Kidney tubule cell (primary cell): ENCODE data around the gene CES2.
"Not testable (repeated sequence)": the region's sequence is repeated elsewhere in the genome, so short reads cannot be mapped to it uniquely, and the experiment has no call there.

Source experiments
- DNase-seq: peaks from one replicate; pipeline ENCODE4 v3.0.0-alpha.2; 2018; ENCODE audit warnings: low spot score

The CES2 gene, protein sequence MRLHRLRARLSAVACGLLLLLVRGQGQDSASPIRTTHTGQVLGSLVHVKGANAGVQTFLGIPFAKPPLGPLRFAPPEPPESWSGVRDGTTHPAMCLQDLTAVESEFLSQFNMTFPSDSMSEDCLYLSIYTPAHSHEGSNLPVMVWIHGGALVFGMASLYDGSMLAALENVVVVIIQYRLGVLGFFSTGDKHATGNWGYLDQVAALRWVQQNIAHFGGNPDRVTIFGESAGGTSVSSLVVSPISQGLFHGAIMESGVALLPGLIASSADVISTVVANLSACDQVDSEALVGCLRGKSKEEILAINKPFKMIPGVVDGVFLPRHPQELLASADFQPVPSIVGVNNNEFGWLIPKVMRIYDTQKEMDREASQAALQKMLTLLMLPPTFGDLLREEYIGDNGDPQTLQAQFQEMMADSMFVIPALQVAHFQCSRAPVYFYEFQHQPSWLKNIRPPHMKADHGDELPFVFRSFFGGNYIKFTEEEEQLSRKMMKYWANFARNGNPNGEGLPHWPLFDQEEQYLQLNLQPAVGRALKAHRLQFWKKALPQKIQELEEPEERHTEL

DNA sequence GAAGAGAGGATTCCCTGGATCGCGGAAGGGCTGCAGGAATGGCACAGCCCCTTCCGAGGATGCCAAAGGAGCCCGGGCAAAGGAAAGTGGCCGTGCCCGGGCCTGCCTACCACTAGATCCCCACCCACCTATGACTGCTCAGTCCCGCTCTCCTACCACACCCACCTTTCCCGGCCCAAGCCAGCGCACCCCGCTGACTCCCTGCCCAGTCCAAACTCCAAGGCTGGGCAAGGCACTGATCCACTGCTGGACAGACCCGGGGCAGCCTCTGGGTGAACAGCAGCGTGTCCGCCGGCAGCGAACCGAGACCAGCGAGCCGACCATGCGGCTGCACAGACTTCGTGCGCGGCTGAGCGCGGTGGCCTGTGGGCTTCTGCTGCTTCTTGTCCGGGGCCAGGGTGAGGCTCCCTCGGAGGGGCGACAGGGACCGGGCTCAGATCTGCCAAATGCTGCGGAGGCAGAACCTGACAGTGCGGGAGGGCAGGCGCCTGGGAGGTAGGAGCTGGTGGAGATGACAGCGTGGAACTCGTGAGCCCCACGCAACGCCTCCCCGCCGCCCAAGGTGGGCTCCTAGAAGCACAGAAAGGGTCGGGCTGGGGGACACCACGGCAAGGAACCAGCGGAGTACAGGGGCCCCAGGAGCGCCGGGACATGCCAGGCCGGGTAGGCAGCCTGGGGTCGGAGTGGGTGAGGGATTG is at the start of gene CES2:
Gene CES2 (plus strand): TSS at position 203 of the 698 bp plus-strand sequence. CDS start 120 bp downstream, at position 323.
- DNase-seq = peak; percentile 81

DNA sequence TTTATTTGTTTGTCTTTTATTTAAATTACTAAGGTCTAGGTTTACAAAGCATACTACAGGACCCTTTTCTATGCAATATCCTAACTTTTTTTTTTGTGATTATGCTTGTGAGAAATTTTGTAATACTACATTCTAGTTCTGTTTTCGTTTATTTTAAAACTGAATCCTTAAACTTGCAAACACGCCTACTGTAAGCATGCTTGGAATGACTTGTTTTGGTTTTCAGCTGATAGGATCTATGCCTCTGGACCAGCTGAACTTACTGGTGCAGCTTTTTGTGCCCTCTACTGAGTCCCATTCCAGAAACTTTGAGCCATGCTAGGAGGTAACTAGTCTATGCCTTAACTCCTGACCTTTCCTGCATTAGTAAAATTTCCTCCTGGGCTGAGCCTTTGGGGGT is 49.0 kb upstream of the CES2 start:
- DNase-seq = no peak

DNA sequence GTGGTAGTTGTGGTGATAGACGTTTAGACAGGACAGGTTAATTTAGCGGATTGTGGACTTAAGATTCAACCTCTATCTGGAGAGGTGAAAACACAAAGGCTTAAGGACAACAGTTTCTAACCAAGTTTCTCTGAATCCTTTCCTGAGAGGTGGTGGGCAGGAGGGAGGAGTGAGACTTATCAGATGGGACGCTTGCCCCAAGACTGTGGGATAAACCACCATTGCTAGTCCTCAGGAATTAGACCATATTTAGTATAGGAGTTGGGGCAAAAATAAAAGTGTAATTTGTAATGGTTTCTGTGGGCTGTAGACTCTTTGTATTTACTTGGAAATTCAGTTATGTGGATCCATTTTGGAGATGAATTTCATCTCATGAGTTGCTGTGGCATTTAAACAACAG is 48.4 kb upstream of the CES2 start:
- DNase-seq = no peak

DNA sequence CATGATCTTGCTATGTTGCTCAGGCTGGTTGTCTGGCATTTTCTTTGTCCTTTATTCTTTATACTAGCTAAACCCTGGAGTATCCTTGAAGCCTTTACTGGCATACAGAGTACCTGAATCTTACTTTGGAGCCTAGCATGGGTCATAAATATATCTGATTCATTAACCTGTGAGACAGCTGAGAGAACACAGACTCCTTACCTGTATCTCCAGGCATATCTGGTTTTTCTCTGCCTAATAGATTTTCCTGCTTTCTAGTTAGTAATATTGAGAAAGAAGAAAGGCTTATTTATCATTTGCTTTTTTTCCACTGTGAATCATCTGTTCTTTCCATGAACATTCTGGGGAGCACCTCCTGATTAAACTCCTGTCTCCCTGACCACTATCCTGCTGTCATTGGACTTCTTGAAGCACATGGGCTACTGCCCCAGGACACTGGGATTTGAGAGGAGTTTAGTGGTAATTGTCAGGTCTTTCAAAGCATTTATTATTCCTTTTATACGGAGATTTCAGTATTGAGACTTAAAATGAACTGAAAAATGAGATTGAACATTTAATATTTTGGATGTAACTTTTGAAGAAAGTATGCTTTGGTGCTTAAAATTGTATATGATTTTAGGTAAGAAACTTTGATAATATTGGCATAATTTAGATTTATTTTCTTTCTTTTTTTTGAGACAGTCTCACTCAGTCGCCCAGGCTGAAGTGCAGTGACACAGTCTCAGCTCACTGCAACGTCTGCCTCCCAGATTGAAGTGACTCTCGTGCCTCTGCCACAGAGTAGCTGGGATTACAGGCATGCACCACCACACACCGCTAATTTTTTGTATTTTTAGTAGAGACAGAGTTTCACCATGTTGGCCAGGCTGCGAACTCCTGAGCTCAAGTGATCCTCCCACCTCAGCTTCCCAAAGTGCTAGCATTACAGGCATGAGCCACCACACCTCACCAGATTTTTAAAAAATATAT is 46.4 kb upstream of the CES2 start:
- no peak for DNase-seq

DNA sequence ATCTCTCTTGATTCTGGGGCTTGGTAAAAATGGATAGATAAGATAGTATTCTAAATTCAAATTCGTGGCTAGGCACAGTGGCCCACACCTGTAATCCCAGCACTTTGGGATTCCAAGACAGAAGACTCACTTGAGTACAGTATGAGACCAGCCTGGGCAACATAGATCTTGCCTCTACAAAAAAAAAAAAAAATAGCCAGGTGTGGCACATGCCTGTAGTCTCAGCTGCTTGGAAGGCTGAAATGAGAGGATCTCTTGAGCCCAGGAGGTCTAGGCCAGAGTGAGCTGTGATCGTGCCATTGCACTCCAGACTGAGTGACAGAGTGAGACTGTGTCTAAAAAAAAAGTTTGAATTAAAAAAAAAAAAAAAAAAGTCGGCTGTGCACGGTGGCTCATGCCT is 45.7 kb upstream of the CES2 start:
- no peak for DNase-seq

DNA sequence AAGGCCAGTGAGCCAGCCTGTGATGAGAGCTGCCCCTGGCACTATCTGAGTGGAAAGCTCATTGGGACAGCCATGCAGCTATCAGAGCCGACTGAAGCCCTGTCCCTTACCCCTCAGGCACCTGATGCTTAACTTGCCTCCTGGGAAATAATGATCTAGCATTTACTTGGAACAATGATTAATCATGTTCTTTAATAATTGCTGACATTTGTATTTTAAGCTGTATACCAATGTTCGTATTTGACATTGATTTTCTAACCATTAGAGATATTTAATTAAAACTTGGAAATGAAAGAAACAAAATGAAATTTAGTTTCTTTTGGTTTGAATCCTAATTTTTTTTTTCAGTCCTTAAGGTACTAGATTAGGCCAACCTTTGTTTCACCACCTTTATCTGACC is 44.5 kb upstream of the CES2 start:
- DNase-seq = no peak

DNA sequence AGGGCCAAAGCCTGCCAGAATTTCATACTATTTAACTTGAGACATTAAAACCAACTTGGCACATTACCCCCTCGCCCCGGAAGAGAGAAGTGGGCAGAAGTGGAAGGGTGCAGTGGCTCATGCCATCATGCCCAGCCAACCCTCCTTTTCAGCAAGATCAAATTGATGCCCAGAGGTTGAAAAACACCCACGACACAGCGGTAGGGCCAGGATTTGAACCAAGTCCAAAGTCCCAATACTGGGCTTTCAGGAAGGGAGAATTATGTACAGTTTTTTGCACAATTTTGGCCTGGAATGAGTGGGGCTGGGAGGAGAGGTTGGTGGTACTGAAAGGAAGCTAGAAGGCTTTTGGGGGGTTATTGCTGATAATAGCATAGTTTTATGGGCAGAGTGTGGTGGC is 44.0 kb upstream of the CES2 start:
- no peak for DNase-seq

DNA sequence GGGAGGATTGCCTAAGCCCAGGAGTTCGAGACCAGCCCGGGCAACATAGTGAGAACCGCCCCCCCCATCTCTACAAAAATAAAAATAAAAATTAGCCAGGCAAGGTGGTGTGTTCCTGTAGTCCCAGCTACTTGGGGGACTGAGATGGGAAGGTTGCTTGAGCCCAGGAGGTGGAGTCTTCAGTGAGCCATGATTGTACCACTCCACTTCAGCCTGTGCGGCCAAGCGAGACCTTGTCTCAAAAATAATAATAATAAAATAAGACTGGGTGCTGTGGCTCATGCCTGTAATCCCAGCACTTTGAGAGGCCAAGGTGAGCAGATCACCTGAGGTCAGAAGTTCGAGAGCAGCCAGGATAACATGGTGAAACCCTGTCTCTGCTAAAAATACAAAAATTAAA is 43.5 kb upstream of the CES2 start:
- DNase-seq = no peak

DNA sequence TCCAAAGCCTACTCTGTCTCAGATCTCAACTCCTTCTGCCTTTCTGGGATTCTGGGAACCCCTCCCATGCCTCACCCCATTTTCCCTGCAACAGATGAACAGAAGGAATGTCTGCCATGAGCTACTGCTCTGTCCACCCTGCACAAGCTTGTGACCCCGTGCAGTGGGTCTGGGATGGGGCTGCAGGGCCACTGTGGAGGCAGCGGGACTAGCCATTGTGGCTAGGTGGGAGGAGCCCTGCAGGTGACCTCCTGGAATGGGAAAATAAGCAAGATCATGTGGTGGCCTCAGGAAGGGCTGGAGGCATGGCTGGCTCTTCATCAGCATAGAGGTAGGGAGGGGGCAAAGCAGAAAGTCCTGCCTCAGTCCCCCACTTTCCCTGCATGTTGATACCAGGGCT is 41.3 kb upstream of the CES2 start:
- DNase-seq = no peak

DNA sequence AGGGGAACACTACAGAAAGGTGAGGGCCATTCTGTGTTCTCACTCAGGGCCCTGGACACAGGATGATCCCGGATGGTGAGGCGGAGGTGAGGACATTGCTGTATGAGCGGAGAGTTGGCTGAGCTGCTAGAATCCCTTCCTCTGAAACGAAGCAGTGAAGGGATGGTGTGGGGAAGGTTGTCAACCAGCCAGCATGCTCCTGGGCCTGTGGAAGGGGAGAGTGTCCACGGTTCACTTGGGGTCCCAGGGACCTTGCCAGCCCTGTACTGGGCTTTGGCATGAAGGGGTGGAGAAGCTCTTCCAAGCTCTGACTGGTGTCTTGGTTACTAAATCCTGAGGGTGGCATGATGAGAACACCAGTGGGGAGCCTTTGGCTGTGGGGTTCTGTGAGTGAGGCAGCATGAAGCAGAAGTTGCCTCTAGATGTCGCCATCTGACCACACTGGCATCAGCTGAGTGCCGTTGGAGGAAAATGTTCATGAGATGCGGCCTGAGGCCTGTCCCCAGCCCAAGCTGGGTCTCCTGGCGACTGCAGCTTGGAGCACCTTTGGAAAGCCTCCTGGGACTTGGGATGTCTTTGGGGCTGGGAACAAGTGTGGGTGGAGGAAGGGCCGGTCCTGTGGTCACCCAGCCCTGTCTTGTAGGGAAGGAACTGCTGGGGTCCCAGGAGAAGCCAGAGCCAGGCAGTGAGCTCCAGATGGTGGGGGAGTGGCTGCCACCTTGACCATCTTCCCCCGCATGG is 40.2 kb upstream of the CES2 start:
- DNase-seq = peak; percentile 79

DNA sequence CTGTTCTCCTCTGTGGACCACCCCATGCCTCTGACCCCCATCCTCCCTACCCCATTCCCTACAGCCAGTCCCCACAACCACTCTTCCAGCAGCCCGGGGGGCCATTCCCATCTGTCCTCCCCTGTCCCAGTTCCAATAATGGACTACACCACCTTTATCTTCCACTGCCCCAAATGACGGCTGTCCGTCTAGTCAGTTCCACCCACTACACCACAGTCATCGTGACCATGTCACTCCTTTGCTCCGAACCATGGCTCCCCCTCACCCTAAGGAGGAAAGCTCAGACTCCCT is 39.7 kb upstream of the CES2 start:
- DNase-seq = no peak

DNA sequence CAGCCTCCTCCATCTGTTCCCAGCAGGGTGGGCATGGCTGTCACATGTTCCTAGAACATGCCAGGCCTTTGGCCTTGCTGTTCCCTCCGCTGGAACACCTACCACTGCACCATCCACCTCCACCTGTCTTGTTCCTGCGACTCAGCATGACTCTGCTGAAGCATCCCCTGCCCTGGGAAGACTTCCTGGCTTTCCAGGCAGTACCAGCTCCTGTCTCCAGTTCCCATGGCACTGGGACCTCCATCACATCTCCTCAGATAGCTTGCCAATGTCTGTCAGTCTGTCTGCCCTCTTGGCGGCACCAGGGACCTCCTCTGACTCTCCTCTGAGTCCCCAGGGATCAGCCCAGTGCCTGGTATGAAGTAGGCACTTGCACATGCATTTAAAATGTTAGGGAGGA is 39.3 kb upstream of the CES2 start:
- peak; percentile 32 for DNase-seq

DNA sequence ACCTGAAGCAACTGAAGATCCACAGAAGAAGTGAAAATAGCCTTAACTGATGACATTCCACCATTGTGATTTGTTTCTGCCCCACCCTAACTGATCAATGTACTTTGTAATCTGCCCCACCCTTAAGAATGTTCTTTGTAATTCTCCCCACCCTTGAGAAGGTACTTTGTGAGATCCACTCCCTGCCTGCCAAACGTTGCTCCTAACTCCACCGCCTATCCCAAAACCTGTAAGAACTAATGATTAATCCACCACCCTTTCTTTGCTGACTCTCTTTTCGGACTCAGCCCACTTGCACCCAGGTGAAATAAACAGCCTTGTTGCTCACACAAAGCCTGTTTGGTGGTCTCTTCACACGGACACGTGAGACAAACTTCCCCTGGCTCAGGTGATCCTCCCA is 38.6 kb upstream of the CES2 start:
- not testable (repeated sequence) for DNase-seq

DNA sequence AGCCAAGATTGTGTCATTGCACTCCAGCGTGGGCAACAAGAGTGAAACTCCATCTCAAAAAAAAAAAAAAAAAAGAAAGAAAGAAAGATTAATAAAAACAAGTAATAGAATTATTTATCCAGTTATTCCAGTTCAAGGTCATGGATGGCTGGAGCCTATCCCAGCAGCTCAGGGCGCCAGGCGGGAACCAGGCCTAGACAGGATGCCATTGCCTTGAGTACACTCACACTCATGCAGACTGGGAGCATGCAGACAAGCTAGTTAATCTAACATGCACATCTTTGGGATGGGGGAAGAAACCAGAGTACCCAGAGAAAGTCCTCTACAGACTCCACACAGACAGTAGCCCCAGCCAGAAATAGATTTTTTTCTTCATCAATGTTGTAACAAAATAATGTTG is 37.1 kb upstream of the CES2 start:
- DNase-seq = peak; percentile 89

DNA sequence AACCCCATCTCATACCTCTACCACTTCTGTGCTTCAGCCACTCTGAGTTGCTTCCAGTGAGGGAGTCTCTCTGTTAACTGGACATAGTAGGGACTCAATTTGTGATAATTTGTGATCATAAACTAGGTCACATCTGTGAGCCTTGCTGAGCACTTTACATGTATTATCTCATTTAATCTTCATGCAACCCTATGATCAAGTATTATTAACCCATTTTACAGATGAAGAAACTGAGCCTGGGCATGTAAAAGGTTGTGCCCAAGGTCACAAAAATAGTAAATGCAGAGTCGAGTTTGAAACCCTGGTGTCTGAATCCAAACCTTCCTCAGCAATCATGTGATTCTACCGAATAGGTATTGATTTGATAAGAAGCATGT is 36.4 kb upstream of the CES2 start:
- no peak for DNase-seq

DNA sequence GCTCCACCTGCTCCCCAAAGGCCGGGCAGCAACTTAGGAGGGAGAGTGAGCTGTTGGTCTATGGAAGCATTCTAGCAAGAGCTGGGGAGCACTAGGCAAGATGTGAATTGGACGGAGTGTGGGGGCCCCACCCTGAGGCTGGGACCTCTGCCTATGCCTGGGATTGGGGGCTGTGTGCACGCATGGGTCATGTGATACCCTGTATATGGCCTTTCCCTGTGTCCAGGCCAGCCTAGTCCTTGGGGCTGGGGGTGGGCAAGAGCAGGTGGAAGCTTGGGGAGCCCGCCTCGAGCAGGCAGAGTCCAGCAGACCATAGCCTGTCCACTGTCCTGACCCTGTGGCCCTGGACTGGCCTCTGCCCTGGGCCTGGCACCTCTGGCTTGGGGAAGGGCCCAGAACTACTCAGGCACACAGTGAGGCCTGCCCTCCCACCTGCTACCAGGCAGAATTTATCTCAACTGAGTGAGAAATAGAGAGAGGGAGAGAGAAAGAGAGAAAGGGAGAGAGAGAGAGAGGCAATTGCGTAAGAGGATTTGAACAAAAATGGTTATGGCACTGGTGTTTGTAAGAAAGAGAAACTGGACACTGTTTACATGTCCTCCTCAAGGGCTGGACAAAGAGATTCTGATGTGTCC is 35.9 kb upstream of the CES2 start:
- DNase-seq = no peak

DNA sequence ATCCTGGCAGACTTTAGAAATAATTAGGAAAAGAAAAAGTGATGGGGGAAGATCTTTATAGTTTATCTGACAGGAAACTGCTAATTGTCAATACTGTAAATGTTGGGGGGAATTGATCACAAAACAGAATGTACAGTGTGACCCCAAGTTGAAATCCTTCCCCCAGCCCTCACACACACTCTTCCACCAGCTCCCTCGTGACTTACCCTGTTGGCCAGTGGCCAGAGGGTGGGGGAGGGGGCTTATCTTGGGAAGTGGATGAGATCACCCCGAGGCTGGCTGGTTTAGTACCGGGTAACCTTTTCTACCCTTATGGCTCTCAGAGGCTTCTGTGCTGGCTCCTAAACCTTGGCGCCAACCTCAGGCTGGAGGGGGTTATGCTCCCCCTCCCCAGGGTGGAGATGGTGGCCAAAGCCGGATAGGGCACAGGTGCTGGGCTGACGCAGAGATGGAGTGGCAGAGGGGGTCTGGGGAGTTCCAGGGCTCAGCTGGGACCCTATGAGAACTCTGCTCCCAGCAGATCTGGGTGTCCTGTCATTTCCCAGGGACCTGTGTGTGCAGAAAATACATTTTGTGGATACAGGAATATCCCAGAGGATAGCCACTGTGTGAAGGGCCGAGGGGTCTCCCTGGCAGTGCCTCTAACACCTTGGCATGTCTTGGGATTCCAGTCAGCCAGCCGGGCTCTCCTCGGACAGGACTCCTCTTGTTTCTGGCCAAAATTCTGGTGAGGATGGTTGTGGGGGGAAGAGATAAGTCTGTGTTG is 35.2 kb upstream of the CES2 start:
- peak; percentile 85 for DNase-seq

DNA sequence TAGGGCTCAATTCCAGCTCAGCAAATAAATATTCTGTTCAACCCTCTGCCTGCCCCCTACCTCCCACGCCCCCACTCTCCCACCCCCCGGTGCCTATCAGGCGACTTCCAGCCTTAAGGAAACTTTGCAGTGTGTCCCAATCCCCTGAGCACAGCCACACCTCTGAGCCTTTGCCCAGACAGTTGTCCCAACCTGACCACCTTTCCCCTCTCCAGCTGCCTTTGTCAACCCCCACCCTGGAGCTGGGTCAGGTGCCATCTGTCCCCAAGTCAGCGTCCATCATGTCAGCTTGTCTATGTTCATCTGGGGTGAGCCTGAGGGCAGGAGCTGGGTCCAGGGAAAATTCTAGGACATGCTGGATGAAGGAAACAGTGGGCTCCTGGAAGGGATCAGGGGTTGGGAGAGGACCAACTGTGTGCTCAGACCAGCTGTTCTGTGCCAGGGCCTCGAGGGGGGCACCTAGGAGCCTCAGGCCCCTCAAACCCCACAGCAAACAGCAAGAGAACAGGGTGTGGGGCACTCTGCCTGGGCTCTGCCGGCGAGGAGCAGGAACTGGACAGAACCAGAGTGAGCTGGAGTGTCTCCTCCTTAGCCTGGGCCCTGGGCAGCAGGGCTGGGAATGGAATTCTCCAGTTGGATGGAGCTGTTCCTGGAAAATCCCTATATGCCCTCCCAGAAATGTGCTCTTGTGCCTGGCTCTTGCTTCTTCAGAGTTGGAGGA is 34.4 kb upstream of the CES2 start:
- DNase-seq = peak; percentile 32

DNA sequence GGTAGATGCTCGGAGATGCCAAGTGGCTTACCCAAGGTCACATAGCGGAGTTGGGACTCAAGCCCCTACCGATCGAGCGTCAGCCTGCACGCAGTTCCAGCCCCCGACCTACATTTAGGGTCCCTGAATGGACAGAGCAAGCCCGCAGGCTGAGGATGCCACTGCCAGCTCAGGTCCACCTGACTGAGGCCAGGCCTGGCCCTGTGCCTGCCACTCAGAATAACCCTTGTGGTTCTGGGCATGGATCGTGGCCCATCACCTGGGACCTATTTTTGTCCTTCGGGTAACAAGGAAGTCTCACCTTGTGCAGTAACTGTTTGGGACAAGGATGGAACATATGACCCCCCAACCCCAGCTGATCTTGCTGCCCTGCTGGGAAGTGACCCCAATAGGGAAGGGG is 33.7 kb upstream of the CES2 start:
- no peak for DNase-seq
